WTC11 (cell line): ENCODE results near the gene CEP126. TPM values are rescaled to one million over a fixed set of nuclear protein-coding genes. Genes with fewer than 3 reads are reported as not detected.

ENCODE experiments used
- ATAC-seq: fragments of 200-7000 bp; cut with Tn5 transposase; 2 replicates; pipeline ENCODE4 v1.10.0; 2021; ENCODE audit warnings: mild to moderate bottlenecking, moderate library complexity
- CTCF ChIA-PET: fragments of 300-600 bp; sonication (Branson Sonifier 250); formaldehyde crosslinking; loops from one replicate; lab custom pipeline; 2021; ENCODE audit warnings: antibody characterized with exemption; lab: Charles Lee
- POLR2A ChIA-PET: fragments of 350-600 bp; sonication (Branson Sonifier 250); formaldehyde crosslinking; loops from one replicate; lab custom pipeline; 2021; ENCODE audit warnings: antibody characterized with exemption; lab: Charles Lee
- DNase-seq: peaks from one replicate; pipeline ENCODE4 v3.0.0; 2021; ENCODE audit warnings: low spot score
- H3K27ac Mint-ChIP-seq: 2 replicates; pipeline ENCODE4 v1.8.0; 2021; ENCODE audit warnings: mixed read lengths
- H3K27me3 Mint-ChIP-seq: 2 replicates; pipeline ENCODE4 v1.8.0; 2021; ENCODE audit warnings: low read depth, mild to moderate bottlenecking, moderate library complexity, mixed read lengths
- H3K36me3 Mint-ChIP-seq: 2 replicates; pipeline ENCODE4 v1.8.0; 2021; ENCODE audit warnings: mixed read lengths
- H3K4me1 Mint-ChIP-seq: 2 replicates; pipeline ENCODE4 v1.8.0; 2022; ENCODE audit warnings: mixed read lengths
- H3K4me3 Mint-ChIP-seq: 2 replicates; pipeline ENCODE4 v1.8.0; 2021; ENCODE audit warnings: mild to moderate bottlenecking, moderate library complexity, mixed read lengths
- H3K9me3 Mint-ChIP-seq: 2 replicates; pipeline ENCODE4 v1.8.0; 2021; ENCODE audit warnings: mixed read lengths
- ARID4B ChIP-seq: sonication (generic); formaldehyde crosslinking; IDR thresholded peaks from 2 replicates; pipeline ENCODE4 v1.8.0; 2023; ENCODE audit warnings: missing genetic modification reagents, mild to moderate bottlenecking, borderline replicate concordance
- ATF2 ChIP-seq: sonication (generic); formaldehyde crosslinking; IDR thresholded peaks from 2 replicates; pipeline ENCODE4 v1.8.1; 2022; ENCODE audit warnings: low read depth, missing genetic modification reagents, borderline replicate concordance
- CBFB ChIP-seq: sonication (generic); formaldehyde crosslinking; IDR thresholded peaks from 2 replicates; pipeline ENCODE4 v1.8.1; 2022; ENCODE audit warnings: mild to moderate bottlenecking, low read depth, missing genetic modification reagents
- ESRRA ChIP-seq: sonication (generic); formaldehyde crosslinking; IDR thresholded peaks from 2 replicates; pipeline ENCODE4 v1.8.1; 2022; ENCODE audit warnings: mild to moderate bottlenecking, missing genetic modification reagents, borderline replicate concordance
- FOXP1 ChIP-seq: sonication (generic); formaldehyde crosslinking; IDR thresholded peaks from 2 replicates; pipeline ENCODE4 v1.8.0; 2022; ENCODE audit warnings: missing genetic modification reagents, mild to moderate bottlenecking, moderate library complexity, borderline replicate concordance
- FOXP4 ChIP-seq: sonication (generic); formaldehyde crosslinking; IDR thresholded peaks from 2 replicates; pipeline ENCODE4 v1.8.0; 2022; ENCODE audit warnings: mild to moderate bottlenecking, missing genetic modification reagents
- JAZF1 ChIP-seq: fragments of 250-450 bp; sonication (Bioruptor Pico); IDR thresholded peaks from 2 replicates; pipeline ENCODE4 v1.9.0; 2021; ENCODE audit warnings: moderate library complexity, mild to moderate bottlenecking, inconsistent platforms
- NFATC4 ChIP-seq: fragments of 250-450 bp; sonication (Bioruptor Pico); IDR thresholded peaks from 2 replicates; pipeline ENCODE4 v1.9.0; 2021; ENCODE audit warnings: mild to moderate bottlenecking
- TEAD1 ChIP-seq: sonication (generic); formaldehyde crosslinking; IDR thresholded peaks from 2 replicates; pipeline ENCODE4 v1.8.0; 2022; ENCODE audit warnings: mild to moderate bottlenecking, missing genetic modification reagents
- ZNF121 ChIP-seq: sonication (generic); formaldehyde crosslinking; IDR thresholded peaks from 2 replicates; pipeline ENCODE4 v1.8.0; 2023; ENCODE audit warnings: missing genetic modification reagents
- ZNF219 ChIP-seq: sonication (generic); formaldehyde crosslinking; IDR thresholded peaks from 2 replicates; pipeline ENCODE4 v1.8.0; 2023; ENCODE audit warnings: missing genetic modification reagents, mild to moderate bottlenecking, borderline replicate concordance
- ZNF232 ChIP-seq: sonication (generic); formaldehyde crosslinking; IDR thresholded peaks from 2 replicates; pipeline ENCODE4 v1.8.0; 2022; ENCODE audit warnings: mild to moderate bottlenecking, missing genetic modification reagents
- ZNF281 ChIP-seq: sonication (generic); formaldehyde crosslinking; IDR thresholded peaks from 2 replicates; pipeline ENCODE4 v1.8.0; 2023; ENCODE audit warnings: mild to moderate bottlenecking, missing genetic modification reagents
- ZNF416 ChIP-seq: fragments of 250-450 bp; sonication (Bioruptor Pico); IDR thresholded peaks from 2 replicates; pipeline ENCODE4 v1.9.0; 2021; ENCODE audit warnings: mild to moderate bottlenecking, inconsistent platforms
- total RNA-seq: library from RNA; stranded (reverse); gene quantifications from 3 replicates; pipeline ENCODE4 v1.2.3, GENCODE V29; 2021
- TF ChIP-seq, protein P1 (sequence below): sonication (generic); formaldehyde crosslinking; IDR thresholded peaks from 2 replicates; pipeline ENCODE4 v1.8.0; 2022; ENCODE audit warnings: missing genetic modification reagents
- TF ChIP-seq, protein P2 (sequence below): sonication (generic); formaldehyde crosslinking; IDR thresholded peaks from 2 replicates; pipeline ENCODE4 v1.8.1; 2022; ENCODE audit warnings: low read depth, mild to moderate bottlenecking, moderate library complexity, missing genetic modification reagents, borderline replicate concordance
- TF ChIP-seq, protein P3 (sequence below): sonication (generic); formaldehyde crosslinking; conservative IDR thresholded peaks from 2 replicates; pipeline ENCODE4 v1.8.1; 2022; ENCODE audit warnings: mild to moderate bottlenecking, missing genetic modification reagents
- TF ChIP-seq, protein P4 (sequence below): fragments of 250-450 bp; sonication (Bioruptor Pico); IDR thresholded peaks from 2 replicates; pipeline ENCODE4 v1.9.0; 2021; ENCODE audit warnings: moderate library complexity, mild to moderate bottlenecking, inconsistent platforms, borderline replicate concordance

The CEP126 gene
- total RNA-seq, 1 experiment from 2014 or later: 2.4 TPM

GRCh38 chr11:101915791-101916291 is 1.0 kb downstream of the CEP126 start:
- ATAC-seq: no peak
- H3K36me3 Mint-ChIP-seq: no peaks in the 10 kb centered on the region
- ChIA-PET POLR2A (no interaction called here), CTCF (no interaction called here)
- TF ChIP-seq ZNF416 (CRISPR knock-in tag) (no peak), TEAD1 (CRISPR knock-in tag) (no peak), ZNF219 (CRISPR knock-in tag) (no peak), CBFB (CRISPR knock-in tag) (no peak), NFATC4 (CRISPR knock-in tag) (no peak), JAZF1 (no peak), ATF2 (CRISPR knock-in tag) (no peak), FOXP1 (CRISPR knock-in tag) (no peak), ZNF281 (CRISPR knock-in tag) (no peak), ARID4B (CRISPR knock-in tag) (no peak), ESRRA (CRISPR knock-in tag) (no peak), FOXP4 (CRISPR knock-in tag) (no peak), ZNF121 (CRISPR knock-in tag) (no peak), ZNF232 (CRISPR knock-in tag) (no peak)
- TF ChIP-seq, protein P1, sequence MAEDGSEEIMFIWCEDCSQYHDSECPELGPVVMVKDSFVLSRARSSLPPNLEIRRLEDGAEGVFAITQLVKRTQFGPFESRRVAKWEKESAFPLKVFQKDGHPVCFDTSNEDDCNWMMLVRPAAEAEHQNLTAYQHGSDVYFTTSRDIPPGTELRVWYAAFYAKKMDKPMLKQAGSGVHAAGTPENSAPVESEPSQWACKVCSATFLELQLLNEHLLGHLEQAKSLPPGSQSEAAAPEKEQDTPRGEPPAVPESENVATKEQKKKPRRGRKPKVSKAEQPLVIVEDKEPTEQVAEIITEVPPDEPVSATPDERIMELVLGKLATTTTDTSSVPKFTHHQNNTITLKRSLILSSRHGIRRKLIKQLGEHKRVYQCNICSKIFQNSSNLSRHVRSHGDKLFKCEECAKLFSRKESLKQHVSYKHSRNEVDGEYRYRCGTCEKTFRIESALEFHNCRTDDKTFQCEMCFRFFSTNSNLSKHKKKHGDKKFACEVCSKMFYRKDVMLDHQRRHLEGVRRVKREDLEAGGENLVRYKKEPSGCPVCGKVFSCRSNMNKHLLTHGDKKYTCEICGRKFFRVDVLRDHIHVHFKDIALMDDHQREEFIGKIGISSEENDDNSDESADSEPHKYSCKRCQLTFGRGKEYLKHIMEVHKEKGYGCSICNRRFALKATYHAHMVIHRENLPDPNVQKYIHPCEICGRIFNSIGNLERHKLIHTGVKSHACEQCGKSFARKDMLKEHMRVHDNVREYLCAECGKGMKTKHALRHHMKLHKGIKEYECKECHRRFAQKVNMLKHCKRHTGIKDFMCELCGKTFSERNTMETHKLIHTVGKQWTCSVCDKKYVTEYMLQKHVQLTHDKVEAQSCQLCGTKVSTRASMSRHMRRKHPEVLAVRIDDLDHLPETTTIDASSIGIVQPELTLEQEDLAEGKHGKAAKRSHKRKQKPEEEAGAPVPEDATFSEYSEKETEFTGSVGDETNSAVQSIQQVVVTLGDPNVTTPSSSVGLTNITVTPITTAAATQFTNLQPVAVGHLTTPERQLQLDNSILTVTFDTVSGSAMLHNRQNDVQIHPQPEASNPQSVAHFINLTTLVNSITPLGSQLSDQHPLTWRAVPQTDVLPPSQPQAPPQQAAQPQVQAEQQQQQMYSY (CRISPR knock-in tag): no peak
- TF ChIP-seq, protein P2, sequence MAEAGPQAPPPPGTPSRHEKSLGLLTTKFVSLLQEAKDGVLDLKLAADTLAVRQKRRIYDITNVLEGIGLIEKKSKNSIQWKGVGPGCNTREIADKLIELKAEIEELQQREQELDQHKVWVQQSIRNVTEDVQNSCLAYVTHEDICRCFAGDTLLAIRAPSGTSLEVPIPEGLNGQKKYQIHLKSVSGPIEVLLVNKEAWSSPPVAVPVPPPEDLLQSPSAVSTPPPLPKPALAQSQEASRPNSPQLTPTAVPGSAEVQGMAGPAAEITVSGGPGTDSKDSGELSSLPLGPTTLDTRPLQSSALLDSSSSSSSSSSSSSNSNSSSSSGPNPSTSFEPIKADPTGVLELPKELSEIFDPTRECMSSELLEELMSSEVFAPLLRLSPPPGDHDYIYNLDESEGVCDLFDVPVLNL: no peak
- TF ChIP-seq, protein P3, sequence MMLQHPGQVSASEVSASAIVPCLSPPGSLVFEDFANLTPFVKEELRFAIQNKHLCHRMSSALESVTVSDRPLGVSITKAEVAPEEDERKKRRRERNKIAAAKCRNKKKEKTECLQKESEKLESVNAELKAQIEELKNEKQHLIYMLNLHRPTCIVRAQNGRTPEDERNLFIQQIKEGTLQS (CRISPR knock-in tag): no peak
- TF ChIP-seq, protein P4, sequence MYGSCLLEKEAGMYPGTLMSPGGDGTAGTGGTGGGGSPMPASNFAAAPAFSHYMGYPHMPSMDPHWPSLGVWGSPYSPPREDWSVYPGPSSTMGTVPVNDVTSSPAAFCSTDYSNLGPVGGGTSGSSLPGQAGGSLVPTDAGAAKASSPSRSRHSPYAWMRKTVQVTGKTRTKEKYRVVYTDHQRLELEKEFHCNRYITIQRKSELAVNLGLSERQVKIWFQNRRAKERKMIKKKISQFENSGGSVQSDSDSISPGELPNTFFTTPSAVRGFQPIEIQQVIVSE (CRISPR knock-in tag): no peak
- peak overlapping the region; percentile 93 for H3K4me3 Mint-ChIP-seq
- H3K27me3 Mint-ChIP-seq: no peaks in the 10 kb centered on the region; the same call in 1 of the 2 replicates
- H3K27ac Mint-ChIP-seq: peak overlapping the region; percentile 76
- H3K9me3 Mint-ChIP-seq: no peaks in the 10 kb centered on the region
- H3K4me1 Mint-ChIP-seq: peaks cover 36% of the 10 kb centered on the region
- DNase-seq: no peak
